ENCODE measurements around the gene SECISBP2L.

The SECISBP2L gene

GRCh38 chr15:48989170-48989569 is 57.1 kb downstream of the SECISBP2L start:
- Histone ChIP-seq H2AFZ (ENCODE audit: low read length) (no peak overlapping the region), H2BK120ac (ENCODE audit: low read depth, low read length) (no peak overlapping the region), H3K23ac (ENCODE audit: low read depth, low read length, poor library complexity) (no peak overlapping the region), H4K8ac (ENCODE audit: low read depth, low read length) (no peak overlapping the region), H3K4me3 (ENCODE audit: low read length in 2 of 2) (no peak overlapping the region), H2AK5ac (ENCODE audit: low read depth, low read length) (no peak overlapping the region), H3K9ac (ENCODE audit: low read depth, low read length, poor library complexity) (no peak overlapping the region), H2BK15ac (ENCODE audit: low read length) (no peak overlapping the region), H2BK5ac (ENCODE audit: low read length) (no peak overlapping the region), H3K18ac (ENCODE audit: low read length) (no peak overlapping the region), H3K27ac (replicated peaks; ENCODE audit: low read length) (no peak overlapping the region), H3K4ac (ENCODE audit: low read length) (no peak overlapping the region), H3K4me1 (ENCODE audit: control insufficient read depth in 2 of 2, insufficient read depth in 1 of 2, low read depth in 1 of 2, low read length in 2 of 2) (no peaks in the 10 kb centered on the region), H2BK12ac (ENCODE audit: low read length) (no peak overlapping the region), H3K36me3 (replicated peaks in 1 of 2; ENCODE audit: control insufficient read depth in 2 of 2, insufficient read depth in 2 of 2, low read length in 2 of 2) (peaks cover 7 to 62% of the 10 kb centered on the region in 2 donors), H3K79me1 (ENCODE audit: low read depth, low read length) (no peaks in the 10 kb centered on the region), H3K4me2 (ENCODE audit: insufficient read depth, low read length, poor library complexity, severe bottlenecking) (no peak overlapping the region), H3K27me3 (ENCODE audit: control insufficient read depth in 3 of 3, insufficient read depth in 3 of 3, low read depth in 1 of 3, low read length in 3 of 3) (no peaks in the 10 kb centered on the region), H3K9me3 (replicated peaks in 1 of 2; ENCODE audit: control insufficient read depth in 2 of 2, insufficient read depth in 1 of 2, low read depth in 1 of 2, low read length in 2 of 2) (no peaks in the 10 kb centered on the region), H4K91ac (ENCODE audit: low read depth, low read length, poor library complexity) (no peak overlapping the region), H3K14ac (ENCODE audit: low read length) (no peak overlapping the region)
- DNase-seq (ENCODE audit: low spot score): no peak
- WGBS, 2 donors (ENCODE audit: extremely low coverage in 2 of 2, insufficient read length in 2 of 2, insufficient replicate concordance in 1 of 2): 100% methylated on average over 1 of the region's 1 CpG; no CpG with 5 or more reads in 1 of the 2 donors

- Histone ChIP-seq H3K14ac (ENCODE audit: low read length) (no peak overlapping the region), H2BK5ac (ENCODE audit: low read length) (no peak overlapping the region), H3K23ac (ENCODE audit: low read depth, low read length, poor library complexity) (no peak overlapping the region), H3K27ac (replicated peaks; ENCODE audit: low read length) (no peak overlapping the region), H3K36me3 (replicated peaks in 1 of 2; ENCODE audit: control insufficient read depth in 2 of 2, insufficient read depth in 2 of 2, low read length in 2 of 2) (peaks cover 2 to 42% of the 10 kb centered on the region in 2 donors), H2BK15ac (ENCODE audit: low read length) (no peak overlapping the region), H4K8ac (ENCODE audit: low read depth, low read length) (no peak overlapping the region), H3K4ac (ENCODE audit: low read length) (no peak overlapping the region), H3K79me1 (ENCODE audit: low read depth, low read length) (no peaks in the 10 kb centered on the region), H2AK5ac (ENCODE audit: low read depth, low read length) (no peak overlapping the region), H3K9me3 (replicated peaks in 1 of 2; ENCODE audit: control insufficient read depth in 2 of 2, insufficient read depth in 1 of 2, low read depth in 1 of 2, low read length in 2 of 2) (no peaks in the 10 kb centered on the region), H3K9ac (ENCODE audit: low read depth, low read length, poor library complexity) (no peak overlapping the region), H3K18ac (ENCODE audit: low read length) (no peak overlapping the region), H3K4me2 (ENCODE audit: insufficient read depth, low read length, poor library complexity, severe bottlenecking) (no peak overlapping the region), H4K91ac (ENCODE audit: low read depth, low read length, poor library complexity) (no peak overlapping the region), H3K4me3 (ENCODE audit: low read length in 2 of 2) (no peak overlapping the region), H2BK12ac (ENCODE audit: low read length) (no peak overlapping the region), H2AFZ (ENCODE audit: low read length) (no peak overlapping the region), H3K4me1 (ENCODE audit: control insufficient read depth in 2 of 2, insufficient read depth in 1 of 2, low read depth in 1 of 2, low read length in 2 of 2) (peaks cover 0 to 2% of the 10 kb centered on the region in 2 donors), H2BK120ac (ENCODE audit: low read depth, low read length) (no peak overlapping the region), H3K27me3 (ENCODE audit: control insufficient read depth in 3 of 3, insufficient read depth in 3 of 3, low read depth in 1 of 3, low read length in 3 of 3) (no peaks in the 10 kb centered on the region)
- DNase-seq (ENCODE audit: low spot score): no peak
These were observed 59.1 kb downstream of the SECISBP2L start for GRCh38 chr15:48987142-48987541.

DNA sequence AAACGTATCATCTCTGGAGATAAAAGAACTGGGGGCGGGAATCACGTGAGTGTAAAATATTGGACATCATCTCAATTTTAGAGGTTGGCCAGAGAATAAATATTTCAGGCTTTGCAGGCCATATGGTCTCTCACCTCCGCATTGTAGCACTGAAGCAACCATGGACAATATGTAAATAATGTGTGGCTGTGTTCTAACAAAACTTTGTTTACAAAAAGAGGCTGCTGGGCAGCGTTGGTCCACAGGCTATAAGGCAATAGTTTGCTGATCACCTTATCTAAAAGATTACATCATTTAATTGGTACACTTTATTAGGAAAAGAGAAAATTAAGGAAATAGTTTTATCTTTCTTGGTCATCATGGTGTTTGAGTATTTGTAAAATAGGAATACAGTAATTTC is 60.0 kb downstream of the SECISBP2L start:
- Histone ChIP-seq H3K9me3 (replicated peaks in 1 of 2; ENCODE audit: control insufficient read depth in 2 of 2, insufficient read depth in 1 of 2, low read depth in 1 of 2, low read length in 2 of 2) (no peaks in the 10 kb centered on the region), H3K27me3 (ENCODE audit: control insufficient read depth in 3 of 3, insufficient read depth in 3 of 3, low read depth in 1 of 3, low read length in 3 of 3) (no peaks in the 10 kb centered on the region), H2AK5ac (ENCODE audit: low read depth, low read length) (no peak overlapping the region), H3K4ac (ENCODE audit: low read length) (no peak overlapping the region), H3K79me1 (ENCODE audit: low read depth, low read length) (no peaks in the 10 kb centered on the region), H3K23ac (ENCODE audit: low read depth, low read length, poor library complexity) (no peak overlapping the region), H3K4me3 (ENCODE audit: low read length in 2 of 2) (no peak overlapping the region), H3K4me2 (ENCODE audit: insufficient read depth, low read length, poor library complexity, severe bottlenecking) (no peak overlapping the region), H3K27ac (replicated peaks; ENCODE audit: low read length) (no peak overlapping the region), H2BK12ac (ENCODE audit: low read length) (no peak overlapping the region), H2BK15ac (ENCODE audit: low read length) (no peak overlapping the region), H3K36me3 (replicated peaks in 1 of 2; ENCODE audit: control insufficient read depth in 2 of 2, insufficient read depth in 2 of 2, low read length in 2 of 2) (peaks cover 0 to 33% of the 10 kb centered on the region in 2 donors), H2BK120ac (ENCODE audit: low read depth, low read length) (no peak overlapping the region), H4K8ac (ENCODE audit: low read depth, low read length) (no peak overlapping the region), H4K91ac (ENCODE audit: low read depth, low read length, poor library complexity) (no peak overlapping the region), H3K14ac (ENCODE audit: low read length) (no peak overlapping the region), H2BK5ac (ENCODE audit: low read length) (no peak overlapping the region), H3K18ac (ENCODE audit: low read length) (no peak overlapping the region), H3K9ac (ENCODE audit: low read depth, low read length, poor library complexity) (no peak overlapping the region), H3K4me1 (ENCODE audit: control insufficient read depth in 2 of 2, insufficient read depth in 1 of 2, low read depth in 1 of 2, low read length in 2 of 2) (peaks cover 0 to 2% of the 10 kb centered on the region in 2 donors), H2AFZ (ENCODE audit: low read length) (no peak overlapping the region)
- no peak for DNase-seq (ENCODE audit: low spot score)
- WGBS, 2 donors (ENCODE audit: extremely low coverage in 2 of 2, insufficient read length in 2 of 2, insufficient replicate concordance in 1 of 2): no CpG with 5 or more reads among the region's 5 CpGs

GRCh38 chr15:48985516-48985915 is 60.7 kb downstream of the SECISBP2L start:
- no peak overlapping the region for H3K4me2 ChIP-seq (ENCODE audit: insufficient read depth, low read length, poor library complexity, severe bottlenecking)
- no peak overlapping the region for H2BK15ac ChIP-seq (ENCODE audit: low read length)
- no peaks in the 10 kb centered on the region for H3K9me3 ChIP-seq (replicated peaks in 1 of 2; ENCODE audit: control insufficient read depth in 2 of 2, insufficient read depth in 1 of 2, low read depth in 1 of 2, low read length in 2 of 2)
- no peak overlapping the region for H3K4ac ChIP-seq (ENCODE audit: low read length)
- H2BK5ac ChIP-seq (ENCODE audit: low read length): no peak overlapping the region
- no peak overlapping the region for H3K14ac ChIP-seq (ENCODE audit: low read length)
- H4K91ac ChIP-seq (ENCODE audit: low read depth, low read length, poor library complexity): no peak overlapping the region
- no peaks in the 10 kb centered on the region for H3K79me1 ChIP-seq (ENCODE audit: low read depth, low read length)
- no peak overlapping the region for H2AK5ac ChIP-seq (ENCODE audit: low read depth, low read length)
- WGBS, 2 donors (ENCODE audit: extremely low coverage in 2 of 2, insufficient read length in 2 of 2, insufficient replicate concordance in 1 of 2): no CpG with 5 or more reads among the region's 3 CpGs
- H3K18ac ChIP-seq (ENCODE audit: low read length): no peak overlapping the region
- no peak overlapping the region for H4K8ac ChIP-seq (ENCODE audit: low read depth, low read length)
- H2AFZ ChIP-seq (ENCODE audit: low read length): no peak overlapping the region
- H3K36me3 ChIP-seq (replicated peaks in 1 of 2; ENCODE audit: control insufficient read depth in 2 of 2, insufficient read depth in 2 of 2, low read length in 2 of 2): peaks cover 0 to 27% of the 10 kb centered on the region in 2 donors
- H3K9ac ChIP-seq (ENCODE audit: low read depth, low read length, poor library complexity): no peak overlapping the region
- no peak overlapping the region for H2BK120ac ChIP-seq (ENCODE audit: low read depth, low read length)
- H3K23ac ChIP-seq (ENCODE audit: low read depth, low read length, poor library complexity): no peak overlapping the region
- DNase-seq (ENCODE audit: low spot score): no peak
- no peak overlapping the region for H2BK12ac ChIP-seq (ENCODE audit: low read length)
- H3K27me3 ChIP-seq (ENCODE audit: control insufficient read depth in 3 of 3, insufficient read depth in 3 of 3, low read depth in 1 of 3, low read length in 3 of 3): no peaks in the 10 kb centered on the region
- H3K4me3 ChIP-seq (ENCODE audit: low read length in 2 of 2): no peak overlapping the region
- H3K27ac ChIP-seq (replicated peaks; ENCODE audit: low read length): no peak overlapping the region
- peaks cover 0 to 2% of the 10 kb centered on the region in 2 donors for H3K4me1 ChIP-seq (ENCODE audit: control insufficient read depth in 2 of 2, insufficient read depth in 1 of 2, low read depth in 1 of 2, low read length in 2 of 2)
